ENCODE results near the gene TMEM126A. TPM values are rescaled to one million over a fixed set of nuclear protein-coding genes. Genes with fewer than 3 reads are reported as not detected.
"Not testable (repeated sequence)": the region's sequence is repeated elsewhere in the genome, so short reads cannot be mapped to it uniquely, and the experiment has no call there.

Gene TMEM126A
- total RNA-seq, 2 experiments from 2014 or later, result 29.3 to 30.7 TPM

GRCh38 chr11:85663080-85663752 is 15.4 kb downstream of the TMEM126A start:
- CTCF ChIA-PET, result interaction anchor here (0.6 to 2.8 kb wide), 4 partner anchors 15 to 191 kb away, joined by 3 to 16 read pairs (median 4); partner anchors contain the start of gene TMEM126A
- H3K36me3 Mint-ChIP-seq (ENCODE audit: low read depth), result peaks cover 49% of the 10 kb centered on the region
- H3K4me1 Mint-ChIP-seq, result peaks cover 46% of the 10 kb centered on the region
- H3K4me3 Mint-ChIP-seq, result peak overlapping the region; percentile 100
- no peaks in the 10 kb centered on the region for H3K9me3 Mint-ChIP-seq
- H3K27me3 Mint-ChIP-seq, result no peaks in the 10 kb centered on the region
- H3K27ac Mint-ChIP-seq, result peak overlapping the region; percentile 100
- DNase-seq, result no peak
- POLR2A ChIA-PET, result interaction anchor here (0.6 kb wide), 1 partner anchor 208 kb away, joined by 9 read pairs; no protein-coding TSS in a partner anchor

- no peaks in the 10 kb centered on the region for H3K27me3 Mint-ChIP-seq
- ChIA-PET CTCF (interaction anchor here (0.6 to 2.8 kb wide), 8 partner anchors 15 to 191 kb away, joined by 3 to 16 read pairs (median 3); partner anchors contain the start of gene TMEM126A), POLR2A (interaction anchor here (0.6 kb wide), 1 partner anchor 207 kb away, joined by 9 read pairs; no protein-coding TSS in a partner anchor)
- H3K4me1 Mint-ChIP-seq, result peaks cover 40% of the 10 kb centered on the region
- DNase-seq, result peak; percentile 92
- peak overlapping the region; percentile 100 for H3K4me3 Mint-ChIP-seq
- peaks cover 45% of the 10 kb centered on the region for H3K36me3 Mint-ChIP-seq (ENCODE audit: low read depth)
- H3K9me3 Mint-ChIP-seq, result no peaks in the 10 kb centered on the region
- H3K27ac Mint-ChIP-seq, result peak overlapping the region; percentile 100
Measured at GRCh38 chr11:85663753-85664614, 16.2 kb downstream of the TMEM126A start.

GRCh38 chr11:85664615-85665481 is 17.1 kb downstream of the TMEM126A start, which contains the start of gene CREBZF:
CREBZF (minus strand) TSS chr11:85665129; CDS start chr11:85664875, 254 bp downstream.
- DNase-seq, result peak; percentile 94
- ChIA-PET CTCF (interaction anchor here (0.5 to 2.8 kb wide), 7 partner anchors 11 to 636 kb away, joined by 3 to 16 read pairs (median 4); partner anchors contain the start of gene TMEM126A), POLR2A (interaction anchor here (0.7 to 0.9 kb wide), 2 partner anchors 25 to 149 kb away, joined by 3 to 4 read pairs; no protein-coding TSS in a partner anchor)
- Mint-ChIP-seq H3K9me3 (no peaks in the 10 kb centered on the region), H3K4me1 (peaks cover 33% of the 10 kb centered on the region), H3K4me3 (peak within 1 kb of the TSS; percentile 100), H3K36me3 (ENCODE audit: low read depth) (peaks cover 39% of the 10 kb centered on the region), H3K27me3 (no peaks in the 10 kb centered on the region), H3K27ac (peak within 1 kb of the TSS; percentile 100)

- H3K4me3 Mint-ChIP-seq, result peak overlapping the region; percentile 100
- peaks cover 24% of the 10 kb centered on the region for H3K4me1 Mint-ChIP-seq
- H3K36me3 Mint-ChIP-seq (ENCODE audit: low read depth), result peaks cover 30% of the 10 kb centered on the region
- H3K27me3 Mint-ChIP-seq, result no peaks in the 10 kb centered on the region
- ChIA-PET CTCF (no interaction called here), POLR2A (interaction anchor here (0.9 kb wide), 1 partner anchor 149 kb away, joined by 3 read pairs; no protein-coding TSS in a partner anchor)
- H3K27ac Mint-ChIP-seq, result peak overlapping the region; percentile 100
- no peak for DNase-seq
- H3K9me3 Mint-ChIP-seq, result no peaks in the 10 kb centered on the region
Measured at GRCh38 chr11:85665733-85666132, 18.0 kb downstream of the TMEM126A start.

- no peak overlapping the region for H3K4me3 Mint-ChIP-seq
- H3K27me3 Mint-ChIP-seq, result no peaks in the 10 kb centered on the region
- DNase-seq, result no peak
- peaks cover 2% of the 10 kb centered on the region for H3K9me3 Mint-ChIP-seq
- POLR2A ChIA-PET, result no interaction called here
- no peak overlapping the region for H3K27ac Mint-ChIP-seq
- peaks cover 21% of the 10 kb centered on the region for H3K36me3 Mint-ChIP-seq (ENCODE audit: low read depth)
- CTCF ChIA-PET, result no interaction called here
- peaks cover 15% of the 10 kb centered on the region for H3K4me1 Mint-ChIP-seq
Measured at GRCh38 chr11:85666687-85667086, 18.9 kb downstream of the TMEM126A start.

- DNase-seq, result no peak
- ChIA-PET CTCF (interaction anchor here (0.6 to 2.4 kb wide), 4 partner anchors 10 to 187 kb away, joined by 3 to 8 read pairs (median 3); partner anchors contain the start of genes CCDC83 and TMEM126A), POLR2A (no interaction called here)
- H3K36me3 Mint-ChIP-seq (ENCODE audit: low read depth), result peaks cover 14% of the 10 kb centered on the region
- H3K4me3 Mint-ChIP-seq, result no peak overlapping the region
- H3K9me3 Mint-ChIP-seq, result peaks cover 2% of the 10 kb centered on the region
- no peak overlapping the region for H3K27ac Mint-ChIP-seq
- H3K4me1 Mint-ChIP-seq, result peaks cover 12% of the 10 kb centered on the region
- H3K27me3 Mint-ChIP-seq, result no peaks in the 10 kb centered on the region
Measured at GRCh38 chr11:85668157-85668556, 20.4 kb downstream of the TMEM126A start.

- H3K4me1 Mint-ChIP-seq; DNase-seq; H3K4me3 Mint-ChIP-seq; H3K27me3 Mint-ChIP-seq; H3K36me3 Mint-ChIP-seq (ENCODE audit: low read depth); H3K9me3 Mint-ChIP-seq; POLR2A ChIA-PET; H3K27ac Mint-ChIP-seq: not testable (repeated sequence)
- CTCF ChIA-PET, result interaction anchor here (0.7 to 1.1 kb wide), 2 partner anchors 14 to 150 kb away, joined by 3 read pairs; no protein-coding TSS in a partner anchor
Measured at GRCh38 chr11:85670949-85671663, 23.3 kb downstream of the TMEM126A start.

- peaks cover 8% of the 10 kb centered on the region for H3K4me1 Mint-ChIP-seq
- peaks cover 2% of the 10 kb centered on the region for H3K27me3 Mint-ChIP-seq
- CTCF ChIA-PET, result no interaction called here
- H3K36me3 Mint-ChIP-seq (ENCODE audit: low read depth), result peaks cover 3% of the 10 kb centered on the region
- peaks cover 8% of the 10 kb centered on the region for H3K9me3 Mint-ChIP-seq
- DNase-seq, result no peak
- POLR2A ChIA-PET, result no interaction called here
- H3K27ac Mint-ChIP-seq, result no peak overlapping the region
- no peak overlapping the region for H3K4me3 Mint-ChIP-seq
Measured at GRCh38 chr11:85672105-85672902, 24.5 kb downstream of the TMEM126A start.

GRCh38 chr11:85673393-85673792 is 25.6 kb downstream of the TMEM126A start:
- no peak for DNase-seq
- no peak overlapping the region for H3K4me3 Mint-ChIP-seq
- peaks cover 6% of the 10 kb centered on the region for H3K27me3 Mint-ChIP-seq
- peaks cover 8% of the 10 kb centered on the region for H3K9me3 Mint-ChIP-seq
- ChIA-PET CTCF (interaction anchor here (1.6 kb wide), 1 partner anchor 10 kb away, joined by 4 read pairs; no protein-coding TSS in a partner anchor), POLR2A (no interaction called here)
- H3K4me1 Mint-ChIP-seq, result peaks cover 8% of the 10 kb centered on the region
- H3K27ac Mint-ChIP-seq, result no peak overlapping the region
- peaks cover 3% of the 10 kb centered on the region for H3K36me3 Mint-ChIP-seq (ENCODE audit: low read depth)

GRCh38 chr11:85679576-85679975 is 31.8 kb downstream of the TMEM126A start:
- no peak overlapping the region for H3K4me3 Mint-ChIP-seq
- ChIA-PET POLR2A (no interaction called here), CTCF (interaction anchor here (0.7 to 2.1 kb wide), 8 partner anchors 10 to 175 kb away, joined by 3 to 8 read pairs (median 4); partner anchors contain the start of genes CCDC83 and TMEM126A)
- no peak overlapping the region for H3K27ac Mint-ChIP-seq
- no peaks in the 10 kb centered on the region for H3K36me3 Mint-ChIP-seq (ENCODE audit: low read depth)
- no peak for DNase-seq
- no peaks in the 10 kb centered on the region for H3K9me3 Mint-ChIP-seq
- H3K4me1 Mint-ChIP-seq, result peaks cover 16% of the 10 kb centered on the region
- peaks cover 22% of the 10 kb centered on the region for H3K27me3 Mint-ChIP-seq

GRCh38 chr11:85680897-85681296 is 33.1 kb downstream of the TMEM126A start:
- Mint-ChIP-seq H3K27ac (no peak overlapping the region), H3K27me3 (peaks cover 20% of the 10 kb centered on the region), H3K4me1 (peaks cover 16% of the 10 kb centered on the region), H3K36me3 (ENCODE audit: low read depth) (no peaks in the 10 kb centered on the region), H3K9me3 (no peaks in the 10 kb centered on the region), H3K4me3 (no peak overlapping the region)
- DNase-seq, result no peak
- ChIA-PET CTCF (interaction anchor here (0.8 to 2.1 kb wide), 7 partner anchors 9 to 174 kb away, joined by 3 to 8 read pairs (median 4); partner anchors contain the start of genes CCDC83 and CREBZF), POLR2A (no interaction called here)
